Skin of body (tissue), 2 donors: ENCODE measurements around the gene UFSP1. TPM values are rescaled to one million over a fixed set of nuclear protein-coding genes. Genes with fewer than 3 reads are reported as not detected.
"Not testable (repeated sequence)": the region's sequence is repeated elsewhere in the genome, so short reads cannot be mapped to it uniquely, and the experiment has no call there.

Experiments
- DNase-seq: peaks from one replicate; lab custom pipeline; 2025; lab: John Stamatoyannopoulos, UW
- total RNA-seq: library from RNA; depleted of rRNA; stranded (reverse); fragments of >200 nt; gene quantifications from one replicate; pipeline ENCODE4 v1.2.3, GENCODE V29; 2014

UFSP1 gene
- 1.2 TPM for total RNA-seq

GRCh38 chr7:100888988-100889750 is at the start of gene UFSP1:
Gene UFSP1 (minus strand): TSS chr7:100889715. CDS start chr7:100889271, 444 bp downstream.
- no peak for DNase-seq

- DNase-seq, result not testable (repeated sequence)
Observed at GRCh38 chr7:100936167-100936566, 46.7 kb upstream of the UFSP1 start.

GRCh38 chr7:100935381-100935780 is 45.9 kb upstream of the UFSP1 start:
- DNase-seq, result not testable (repeated sequence)

GRCh38 chr7:100933734-100934133 is 44.2 kb upstream of the UFSP1 start:
- DNase-seq, result no peak

- DNase-seq, result no peak
Observed at GRCh38 chr7:100929808-100930174, 40.3 kb upstream of the UFSP1 start.

- DNase-seq, result not testable (repeated sequence)
Observed at GRCh38 chr7:100923616-100924015, 34.1 kb upstream of the UFSP1 start.

GRCh38 chr7:100921039-100921438 is 31.5 kb upstream of the UFSP1 start:
- DNase-seq, result no peak

GRCh38 chr7:100919779-100920437 is 30.4 kb upstream of the UFSP1 start:
- not testable (repeated sequence) for DNase-seq

- not testable (repeated sequence) for DNase-seq
Observed at GRCh38 chr7:100919335-100919734, 29.8 kb upstream of the UFSP1 start.

GRCh38 chr7:100914879-100915447 is 25.4 kb upstream of the UFSP1 start:
- DNase-seq, result no peak

GRCh38 chr7:100914208-100914878 is 24.8 kb upstream of the UFSP1 start:
- DNase-seq, result no peak

GRCh38 chr7:100911484-100911883 is 22.0 kb upstream of the UFSP1 start:
- DNase-seq, result no peak

- not testable (repeated sequence) for DNase-seq
Observed at GRCh38 chr7:100910443-100910842, 20.9 kb upstream of the UFSP1 start.

- no peak for DNase-seq
Observed at GRCh38 chr7:100908512-100908911, 19.0 kb upstream of the UFSP1 start.

- no peak for DNase-seq
Observed at GRCh38 chr7:100902638-100903037, 13.1 kb upstream of the UFSP1 start.

- DNase-seq, result no peak
Observed at GRCh38 chr7:100901921-100902332, 12.4 kb upstream of the UFSP1 start.

- DNase-seq, result no peak
Observed at GRCh38 chr7:100900978-100901377, 11.5 kb upstream of the UFSP1 start.

GRCh38 chr7:100899432-100899831 is 9.9 kb upstream of the UFSP1 start:
- DNase-seq, result no peak

- no peak for DNase-seq
Observed at GRCh38 chr7:100897772-100898454, 8.4 kb upstream of the UFSP1 start.

- no peak for DNase-seq
Observed at GRCh38 chr7:100896732-100897608, 7.5 kb upstream of the UFSP1 start.
